Stimulated activated CD8-positive, alpha-beta memory T cell treated with anti-CD3 and anti-CD28 coated beads, Interleukin-4, amount 100 ng/mL, for 24 hours (primary cell): ENCODE data around the gene PIP5K1B.

Experiments used
- DNase-seq: peaks from one replicate; pipeline ENCODE4 v3.0.0-alpha.2; 2020; ENCODE audit warnings: low read depth

PIP5K1B gene

DNA sequence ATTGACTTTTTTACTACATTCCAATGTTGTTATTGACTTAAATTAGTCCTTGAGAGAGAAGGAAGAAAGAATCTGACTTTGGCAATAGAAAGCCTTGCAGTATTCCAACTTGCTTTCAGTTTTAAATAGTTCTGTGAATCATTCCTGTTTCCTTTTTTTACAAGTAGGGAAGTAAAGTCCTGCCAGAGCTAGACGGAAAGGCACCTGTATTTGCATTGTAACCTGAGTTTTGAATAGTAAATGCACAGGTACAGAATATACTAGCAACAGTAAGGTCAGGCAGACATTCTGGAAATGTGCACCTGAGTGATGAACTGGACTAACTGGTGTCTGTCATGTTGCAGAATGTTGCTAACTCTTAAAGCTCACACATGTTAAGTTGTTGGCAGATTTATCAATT lies 208.0 kb downstream of the PIP5K1B start:
- DNase-seq = no peak

GRCh38 chr9:68914751-68915150 lies 209.7 kb downstream of the PIP5K1B start:
- DNase-seq = no peak

GRCh38 chr9:68919661-68920060 lies 214.6 kb downstream of the PIP5K1B start:
- DNase-seq = no peak

DNA sequence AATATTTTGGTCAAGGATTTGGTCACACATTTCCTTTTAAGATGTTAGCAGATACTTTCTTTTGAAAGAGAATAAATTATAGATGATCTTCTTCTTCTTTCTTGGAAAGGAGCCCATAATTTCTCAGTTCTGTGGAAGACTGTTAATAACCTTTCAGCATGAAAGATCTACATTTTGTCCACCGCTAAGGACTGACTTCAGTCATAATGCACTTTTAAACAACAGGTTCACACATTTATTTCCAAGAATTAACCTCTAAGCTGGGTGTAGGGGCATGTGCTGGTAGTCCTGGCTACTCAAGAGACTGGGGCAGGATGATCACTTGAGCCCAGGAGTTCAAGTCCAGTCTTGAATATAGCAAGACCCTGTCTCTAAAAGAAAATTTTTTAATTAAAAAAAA lies 215.9 kb downstream of the PIP5K1B start:
- DNase-seq = no peak

DNA sequence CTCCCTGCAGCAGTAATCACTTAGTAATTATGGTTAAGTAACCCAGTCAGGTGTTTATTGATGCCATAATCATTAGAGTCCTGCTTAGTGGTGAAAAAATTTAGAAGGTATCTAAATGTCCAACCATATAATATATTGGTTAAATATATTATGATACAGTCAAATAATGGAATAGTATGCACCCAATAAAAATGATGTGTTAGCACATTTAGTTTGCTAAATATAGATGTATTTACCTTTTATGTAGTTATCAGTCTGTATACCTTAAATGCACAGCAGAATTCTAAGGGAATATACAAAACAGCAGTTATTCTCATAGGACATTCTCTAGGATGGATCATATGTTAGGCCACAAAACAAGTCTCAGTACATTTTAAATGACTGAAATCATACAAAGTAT lies 218.4 kb downstream of the PIP5K1B start:
- DNase-seq = no peak

GRCh38 chr9:68925175-68925574 lies 220.1 kb downstream of the PIP5K1B start:
- no peak for DNase-seq

- DNase-seq = no peak
These were observed 222.1 kb downstream of the PIP5K1B start for GRCh38 chr9:68927165-68927564.

DNA sequence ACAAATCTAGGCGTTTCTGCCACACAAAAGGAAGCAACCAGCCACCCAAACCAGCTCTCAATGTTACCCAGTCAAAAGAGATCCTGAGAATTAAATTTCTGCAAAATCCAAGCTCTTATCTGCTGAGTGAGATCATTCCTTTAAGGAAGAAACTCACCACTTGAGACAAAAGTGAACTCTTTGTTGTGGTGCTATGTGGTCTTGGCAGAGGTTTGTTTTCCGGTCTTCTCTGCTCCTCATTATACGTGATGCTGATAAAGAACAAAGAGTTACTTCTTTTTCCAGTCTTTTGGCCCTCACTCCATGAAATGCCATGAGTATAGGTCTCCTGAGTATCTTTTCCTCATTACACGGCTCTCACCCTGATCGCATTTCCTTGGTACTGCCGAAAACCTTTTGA lies 226.8 kb downstream of the PIP5K1B start:
- no peak for DNase-seq

- DNase-seq = no peak
These were observed 227.4 kb downstream of the PIP5K1B start for GRCh38 chr9:68932458-68932857.

GRCh38 chr9:68933434-68934328 lies 228.6 kb downstream of the PIP5K1B start:
- DNase-seq = no peak

DNA sequence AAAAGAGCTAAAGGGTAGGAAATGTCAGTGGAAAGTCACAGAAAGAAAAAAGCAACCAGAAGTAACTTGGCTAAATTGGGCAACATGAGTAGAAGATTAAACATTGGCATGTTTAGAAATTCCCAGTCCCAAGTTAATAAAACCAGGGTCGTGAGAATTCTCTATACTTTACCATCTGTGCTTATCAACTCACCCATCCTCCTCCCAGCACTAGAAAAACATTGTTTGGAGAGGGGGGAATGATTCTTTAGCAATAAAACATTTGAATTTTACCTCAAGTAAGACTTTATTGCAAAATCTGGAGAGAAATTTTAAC lies 229.2 kb downstream of the PIP5K1B start:
- DNase-seq = no peak

- no peak for DNase-seq
These were observed 235.5 kb downstream of the PIP5K1B start for GRCh38 chr9:68940573-68940972.

- DNase-seq = no peak
These were observed 236.9 kb downstream of the PIP5K1B start for GRCh38 chr9:68941780-68942459.

- no peak for DNase-seq
These were observed 237.8 kb downstream of the PIP5K1B start for GRCh38 chr9:68942790-68943189.

DNA sequence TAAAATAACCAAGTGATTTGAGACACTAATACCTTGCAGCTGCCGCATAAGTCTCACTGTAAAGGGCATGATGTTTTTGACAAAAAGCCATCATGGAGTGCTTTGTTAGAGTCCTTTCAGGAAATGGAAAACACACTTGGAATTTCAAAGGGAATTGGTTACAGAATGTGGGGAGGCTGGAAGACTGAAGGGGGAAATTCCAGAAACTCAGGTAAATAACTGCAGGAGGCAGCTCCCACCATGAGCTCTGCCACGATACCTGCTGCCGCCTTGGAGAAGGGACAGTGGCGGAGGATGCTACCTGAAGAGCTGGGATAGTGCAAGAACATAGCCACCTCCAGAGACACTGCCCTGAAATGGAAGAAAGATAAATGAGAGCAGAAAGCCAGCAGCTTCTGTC lies 242.0 kb downstream of the PIP5K1B start:
- no peak for DNase-seq

GRCh38 chr9:68947842-68948569 lies 243.0 kb downstream of the PIP5K1B start:
- DNase-seq = no peak

DNA sequence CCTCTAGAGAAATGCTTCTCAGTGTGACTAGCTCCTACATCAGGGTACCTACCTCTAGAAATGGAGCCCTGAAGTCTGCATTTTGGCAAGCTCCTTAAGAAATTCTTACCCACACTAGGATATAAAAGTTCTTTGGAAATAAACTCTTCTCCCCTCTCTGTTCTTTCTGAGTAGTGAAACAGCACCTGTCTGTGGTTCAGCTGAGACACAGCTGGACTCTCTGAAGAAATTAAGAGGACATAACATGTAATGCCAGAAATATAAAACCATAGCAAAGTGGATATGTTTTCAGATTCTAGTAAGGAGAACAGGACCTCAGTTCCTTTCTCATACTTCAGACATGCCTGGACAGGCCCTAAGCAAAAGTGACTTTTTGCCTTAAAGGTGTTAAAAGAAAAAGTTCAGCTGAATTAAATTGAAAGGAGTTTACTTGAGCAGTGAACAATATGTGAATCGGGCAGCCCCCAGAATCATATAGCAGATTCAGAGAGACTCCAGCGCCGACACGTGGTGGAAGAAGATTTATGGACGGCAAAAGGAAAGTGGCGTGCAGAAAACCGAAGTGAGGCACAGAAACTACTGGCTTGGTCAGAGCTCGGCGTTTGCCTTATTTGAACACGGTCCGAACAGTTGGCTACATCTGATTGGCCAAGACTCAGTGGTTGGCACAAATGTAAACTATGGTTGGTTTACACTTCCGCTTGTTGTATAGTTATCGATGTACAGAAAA lies 244.4 kb downstream of the PIP5K1B start:
- no peak for DNase-seq

- DNase-seq = no peak
These were observed 245.1 kb downstream of the PIP5K1B start for GRCh38 chr9:68950188-68950587.

- no peak for DNase-seq
These were observed 245.6 kb downstream of the PIP5K1B start for GRCh38 chr9:68950689-68951088.

DNA sequence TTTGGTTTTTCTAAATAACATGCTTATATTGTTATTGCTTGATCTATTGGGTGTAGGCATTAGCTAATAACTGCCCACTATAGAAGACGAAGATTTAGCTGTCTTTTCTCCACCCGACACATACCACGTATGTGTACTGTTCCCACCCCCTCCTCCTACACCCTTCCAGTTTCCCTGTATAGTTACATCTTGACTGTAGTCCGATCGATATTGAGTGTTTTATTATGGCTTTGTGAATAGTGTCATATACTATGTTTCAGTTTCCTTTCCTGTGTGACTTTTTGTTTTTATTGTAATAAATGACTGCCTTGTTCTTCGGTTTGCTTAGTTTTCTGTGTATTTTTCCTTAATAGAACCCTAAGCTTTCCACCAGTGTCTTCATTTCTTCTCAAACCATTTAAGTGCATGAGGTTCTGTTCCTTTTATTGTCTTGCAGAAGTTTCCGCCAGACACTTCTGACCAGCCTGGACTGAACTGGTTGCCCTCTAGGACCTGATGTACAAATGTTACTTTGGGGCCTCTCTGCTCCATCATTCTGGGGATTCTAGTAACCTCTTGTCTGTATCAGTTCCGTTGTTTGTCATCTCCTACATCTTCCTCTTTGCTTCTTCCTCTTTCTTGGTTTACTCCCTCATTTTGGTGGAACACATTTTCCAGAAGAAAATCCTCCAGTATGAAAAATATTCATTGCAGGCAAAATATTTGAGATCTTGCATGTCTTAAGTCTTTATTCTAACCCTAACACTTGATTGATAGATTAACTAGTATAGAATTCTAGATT lies 247.0 kb downstream of the PIP5K1B start:
- DNase-seq = no peak

GRCh38 chr9:68953771-68954170 lies 248.7 kb downstream of the PIP5K1B start:
- DNase-seq = no peak

DNA sequence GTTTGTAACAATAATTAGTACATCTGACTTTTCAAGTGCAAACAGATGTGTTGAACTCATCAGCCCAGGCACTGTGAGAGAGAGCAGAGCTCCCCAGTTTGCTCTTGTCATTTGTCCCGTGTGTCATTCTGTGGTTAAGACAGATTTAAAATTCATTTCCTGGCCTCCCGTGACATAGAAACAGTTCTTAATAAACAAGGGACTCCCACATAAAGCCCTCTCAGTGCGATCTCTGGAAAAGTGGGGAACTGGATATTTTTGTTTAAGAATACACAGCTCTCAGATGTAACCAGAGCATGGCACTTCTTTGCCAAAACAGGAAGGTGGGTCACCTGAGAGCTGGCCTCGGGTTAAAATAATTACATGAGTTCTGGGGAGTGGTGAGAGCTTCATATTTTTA lies 250.3 kb downstream of the PIP5K1B start:
- no peak for DNase-seq
